SK-N-SH (cell line): ENCODE measurements around the gene NLRC5.

Experiments used
- CTCF ChIP-seq: fragments of 200-600 bp; sonication (generic); IDR thresholded peaks from 2 replicates; pipeline ENCODE4 v1.6.1; 2017; ENCODE audit warnings: antibody characterized with exemption, mild to moderate bottlenecking, moderate library complexity
- EZH2phosphoT487 ChIP-seq: fragments of 200-600 bp; sonication (generic); IDR thresholded peaks from 2 replicates; pipeline ENCODE4 v1.6.1; 2017; ENCODE audit warnings: low read depth, mixed run types, mild to moderate bottlenecking, antibody characterized with exemption, moderate library complexity, borderline replicate concordance
- GABPA ChIP-seq: IDR thresholded peaks from 2 replicates; pipeline ENCODE4 v1.4.0; 2012; ENCODE audit warnings: low read depth, mild to moderate bottlenecking
- GATA2 ChIP-seq: sonication (generic); formaldehyde crosslinking; IDR thresholded peaks from 2 replicates; pipeline ENCODE4 v1.5.0; 2020; ENCODE audit warnings: mild to moderate bottlenecking, missing genetic modification reagents
- JUND ChIP-seq: IDR thresholded peaks from 2 replicates; pipeline ENCODE4 v1.4.0; 2012
- MXI1 ChIP-seq: IDR thresholded peaks from 2 replicates; pipeline ENCODE4 v1.6.1; 2012; ENCODE audit warnings: mild to moderate bottlenecking, low read depth, low read length, improper control_type of control experiment
- REST ChIP-seq: IDR thresholded peaks from 2 replicates; pipeline ENCODE4 v1.6.1; 2012; ENCODE audit warnings: mild to moderate bottlenecking, low read depth, low read length, moderate library complexity
- SMC3 ChIP-seq: IDR thresholded peaks from 2 replicates; pipeline ENCODE4 v1.6.1; 2012; ENCODE audit warnings: low read depth, low read length, improper control_type of control experiment
- TAF1 ChIP-seq: IDR thresholded peaks from 2 replicates; pipeline ENCODE4 v1.6.1; 2012; ENCODE audit warnings: low read depth, mild to moderate bottlenecking, low read length, moderate library complexity, borderline replicate concordance
- TF ChIP-seq, protein P1 (sequence below): IDR thresholded peaks from 2 replicates; pipeline ENCODE4 v1.4.0; 2012; ENCODE audit warnings: low read depth, borderline replicate concordance
- TF ChIP-seq, protein P2 (sequence below): fragments of 150-350 bp; IDR thresholded peaks from 2 replicates; pipeline ENCODE4 v1.6.1; 2017; ENCODE audit warnings: antibody characterized with exemption, low read length, low read depth, borderline replicate concordance

GRCh38 chr16:56970934-56971767, 18.2 kb upstream of the NLRC5 start:
- TF ChIP-seq CTCF (no peak), SMC3 (no peak), GABPA (no peak), JUND (no peak), MXI1 (no peak), GATA2 (CRISPR knock-in tag) (no peak), TAF1 (no peak), REST (no peak), EZH2phosphoT487 (no peak)
- TF ChIP-seq, protein P1, sequence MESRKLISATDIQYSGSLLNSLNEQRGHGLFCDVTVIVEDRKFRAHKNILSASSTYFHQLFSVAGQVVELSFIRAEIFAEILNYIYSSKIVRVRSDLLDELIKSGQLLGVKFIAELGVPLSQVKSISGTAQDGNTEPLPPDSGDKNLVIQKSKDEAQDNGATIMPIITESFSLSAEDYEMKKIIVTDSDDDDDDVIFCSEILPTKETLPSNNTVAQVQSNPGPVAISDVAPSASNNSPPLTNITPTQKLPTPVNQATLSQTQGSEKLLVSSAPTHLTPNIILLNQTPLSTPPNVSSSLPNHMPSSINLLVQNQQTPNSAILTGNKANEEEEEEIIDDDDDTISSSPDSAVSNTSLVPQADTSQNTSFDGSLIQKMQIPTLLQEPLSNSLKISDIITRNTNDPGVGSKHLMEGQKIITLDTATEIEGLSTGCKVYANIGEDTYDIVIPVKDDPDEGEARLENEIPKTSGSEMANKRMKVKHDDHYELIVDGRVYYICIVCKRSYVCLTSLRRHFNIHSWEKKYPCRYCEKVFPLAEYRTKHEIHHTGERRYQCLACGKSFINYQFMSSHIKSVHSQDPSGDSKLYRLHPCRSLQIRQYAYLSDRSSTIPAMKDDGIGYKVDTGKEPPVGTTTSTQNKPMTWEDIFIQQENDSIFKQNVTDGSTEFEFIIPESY = no peak
- TF ChIP-seq, protein P2, sequence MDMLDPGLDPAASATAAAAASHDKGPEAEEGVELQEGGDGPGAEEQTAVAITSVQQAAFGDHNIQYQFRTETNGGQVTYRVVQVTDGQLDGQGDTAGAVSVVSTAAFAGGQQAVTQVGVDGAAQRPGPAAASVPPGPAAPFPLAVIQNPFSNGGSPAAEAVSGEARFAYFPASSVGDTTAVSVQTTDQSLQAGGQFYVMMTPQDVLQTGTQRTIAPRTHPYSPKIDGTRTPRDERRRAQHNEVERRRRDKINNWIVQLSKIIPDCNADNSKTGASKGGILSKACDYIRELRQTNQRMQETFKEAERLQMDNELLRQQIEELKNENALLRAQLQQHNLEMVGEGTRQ = no peak
